Upper lobe of left lung (tissue), 6 donors: ENCODE results near the gene FGF2. TPM values are rescaled to one million over a fixed set of nuclear protein-coding genes. Genes with fewer than 3 reads are reported as not detected.

ENCODE experiments used
- ATAC-seq, 2 donors: fragments of 200-7000 bp; cut with Tn5 transposase; one replicate each; pipeline ENCODE4 v1.9.1; 2022; ENCODE audit warnings: mild to moderate bottlenecking in 2 of 2, moderate library complexity in 2 of 2; ENCODE audit not compliant: low FRiP score in 2 of 2
- DNase-seq, 2 donors: peaks; one replicate each; pipeline ENCODE4 v3.0.0-alpha.2; 2019 to 2020
- H3K27ac ChIP-seq, 4 donors: fragments of 200-600 bp; sonication (generic); one replicate each; pipeline ENCODE4 v1.5.1; 2016 to 2019
- H3K27me3 ChIP-seq, 4 donors: fragments of 200-600 bp; sonication (generic); one replicate each; pipeline ENCODE4 v1.5.1; 2017 to 2019
- H3K36me3 ChIP-seq, 4 donors: fragments of 200-600 bp; sonication (generic); one replicate each; pipeline ENCODE4 v1.5.1; 2016 to 2019
- H3K4me1 ChIP-seq, 4 donors: fragments of 200-600 bp; sonication (generic); one replicate each; pipeline ENCODE4 v1.5.1; 2018 to 2019
- H3K4me3 ChIP-seq, 4 donors: fragments of 200-600 bp; sonication (generic); one replicate each; pipeline ENCODE4 v1.5.1; 2017 to 2019; ENCODE audit warnings: mild to moderate bottlenecking in 2 of 4, moderate library complexity in 1 of 4
- H3K9me3 ChIP-seq, 4 donors: fragments of 200-600 bp; sonication (generic); one replicate each; pipeline ENCODE4 v1.5.1; 2018 to 2019
- CTCF ChIP-seq, 6 experiments: fragments of 450-650 bp in 4 of 6; fragments of 200-600 bp in 2 of 6; sonication (generic) in 2 of 6; IDR thresholded peaks; one replicate each; pipeline ENCODE4 v1.5.1; 2016 to 2019; ENCODE audit warnings: antibody characterized with exemption in 6 of 6
- EP300 ChIP-seq, 4 donors: sonication (generic); formaldehyde crosslinking; IDR thresholded peaks; one replicate each; pipeline ENCODE4 v1.5.1; 2017; ENCODE audit warnings: antibody characterized with exemption in 4 of 4, control low read depth in 2 of 4
- POLR2A ChIP-seq, 4 donors: fragments of 450-650 bp; IDR thresholded peaks; one replicate each; pipeline ENCODE4 v1.5.1; 2016 to 2017; ENCODE audit warnings: antibody characterized with exemption in 4 of 4, mild to moderate bottlenecking in 2 of 4
- POLR2AphosphoS5 ChIP-seq, 2 donors: sonication (generic); formaldehyde crosslinking; IDR thresholded peaks; one replicate each; pipeline ENCODE4 v1.5.1; 2017; ENCODE audit warnings: antibody characterized with exemption in 2 of 2
- WGBS, 2 donors: methylation state at CpG; one replicate each; pipeline ENCODE4 v1.1.5; 2017 to 2018; 5-methylcytosine and 5-hydroxymethylcytosine counted together
- total RNA-seq, 6 donors: library from RNA; depleted of rRNA in 4 of 6; stranded (reverse); fragments of >200 nt in 4 of 6; gene quantifications; one replicate each; pipeline versions ENCODE4 v1.1.0 to v1.2.1, GENCODE V29; 2016 to 2021
- donor health status: DM: no; HTN: no; CAD: no; lungs with moderate emphysema.
- donor health status: DM: no; HTN: yes; CAD: no; lungs with severe emphysema.

FGF2 gene
- total RNA-seq, 6 donors from 2014 or later: 1.2 to 15.7 (median 6.5) TPM

- peaks cover 9 to 40% (median 28%) of the 10 kb centered on the region in 4 donors for H3K36me3 ChIP-seq
- ATAC-seq (no peak), DNase-seq (no peak)
- H3K27ac ChIP-seq: no peak overlapping the region
- H3K4me3 ChIP-seq: no peak overlapping the region
- 96 to 98% methylated on average over 1 of the region's 1 CpG for WGBS, 2 donors
- H3K9me3 ChIP-seq: no peaks in the 10 kb centered on the region
- H3K4me1 ChIP-seq: no peaks in the 10 kb centered on the region
- TF ChIP-seq CTCF (IDR thresholded peaks at IDR 0.05) (no peak), EP300 (IDR thresholded peaks at IDR 0.05) (no peak), POLR2AphosphoS5 (IDR thresholded peaks at IDR 0.05) (no peak), POLR2A (IDR thresholded peaks at IDR 0.05) (no peak)
- no peaks in the 10 kb centered on the region for H3K27me3 ChIP-seq
These were observed 119.5 kb downstream of the FGF2 start for GRCh38 chr4:122946142-122946541.

Other genes starting within 250 kb of the FGF2 start
- gene IL21, start 205.8 kb upstream of the FGF2 start, total RNA-seq: not detected
- gene BBS12, start 94.1 kb upstream of the FGF2 start, total RNA-seq: 1 to 10 TPM; 2.7 to 8.5 (median 3.2) TPM
- 10 to 100 TPM in 1 of 6 donors, 1 to 10 TPM in 5; 3.1 to 10.3 (median 6.3) TPM for gene NUDT6, start 95.8 kb downstream of the FGF2 start, total RNA-seq